VCaP (cell line): ENCODE results near the gene PPM1F.

Experiments
- H3K27ac ChIP-seq: fragments of 450-650 bp; 2 replicates; pipeline ENCODE4 v1.5.1; 2017
- TF ChIP-seq, protein P1 (sequence below): fragments of 450-650 bp; conservative IDR thresholded peaks from 2 replicates; pipeline ENCODE4 v1.5.1; 2017; ENCODE audit warnings: mild to moderate bottlenecking, moderate library complexity

PPM1F gene

DNA sequence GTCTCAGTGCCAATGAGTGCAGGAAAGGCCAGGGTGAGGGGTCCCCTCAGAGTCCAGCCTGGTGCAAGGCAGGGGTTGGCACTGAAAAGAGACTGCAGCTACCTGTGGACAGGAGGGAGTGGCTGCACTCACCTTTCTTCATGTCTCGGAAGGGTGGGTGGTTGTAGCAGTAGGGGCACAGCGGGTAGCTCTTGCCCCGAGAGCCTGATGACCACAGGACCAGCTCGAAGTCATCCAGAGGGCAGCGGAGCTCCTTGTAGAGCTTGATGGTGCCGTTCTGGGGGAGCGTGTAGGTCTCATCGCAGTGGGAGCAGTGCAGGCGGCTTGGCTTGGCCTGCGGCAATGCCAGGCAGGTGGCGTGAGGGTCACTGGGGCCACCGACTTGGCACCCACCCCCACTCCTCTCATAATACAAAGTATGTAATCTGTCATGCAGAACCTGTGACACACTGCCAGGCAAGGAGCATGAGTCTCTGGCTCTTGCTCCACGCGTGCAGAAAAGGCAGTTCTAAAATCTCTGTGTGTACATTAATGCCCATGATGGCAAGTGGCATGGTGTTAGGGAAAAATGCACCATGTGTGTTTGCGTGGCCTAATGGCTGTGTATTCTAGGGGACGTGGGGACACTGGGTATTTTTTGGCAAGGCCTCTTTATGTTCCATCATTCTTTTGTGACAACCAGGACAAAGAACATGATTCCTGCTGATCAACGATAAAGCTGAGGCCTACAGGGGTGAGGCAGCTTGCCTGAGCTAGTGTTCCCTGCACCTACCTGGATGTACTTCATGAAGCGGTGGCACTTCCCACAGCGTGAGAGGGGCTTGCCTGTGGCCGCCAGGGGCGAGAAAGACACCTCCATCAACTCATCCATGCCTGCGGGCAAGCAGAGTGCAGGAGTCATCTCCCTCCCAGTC is 6.0 kb upstream of the PPM1F start:
- TF ChIP-seq, protein P1, sequence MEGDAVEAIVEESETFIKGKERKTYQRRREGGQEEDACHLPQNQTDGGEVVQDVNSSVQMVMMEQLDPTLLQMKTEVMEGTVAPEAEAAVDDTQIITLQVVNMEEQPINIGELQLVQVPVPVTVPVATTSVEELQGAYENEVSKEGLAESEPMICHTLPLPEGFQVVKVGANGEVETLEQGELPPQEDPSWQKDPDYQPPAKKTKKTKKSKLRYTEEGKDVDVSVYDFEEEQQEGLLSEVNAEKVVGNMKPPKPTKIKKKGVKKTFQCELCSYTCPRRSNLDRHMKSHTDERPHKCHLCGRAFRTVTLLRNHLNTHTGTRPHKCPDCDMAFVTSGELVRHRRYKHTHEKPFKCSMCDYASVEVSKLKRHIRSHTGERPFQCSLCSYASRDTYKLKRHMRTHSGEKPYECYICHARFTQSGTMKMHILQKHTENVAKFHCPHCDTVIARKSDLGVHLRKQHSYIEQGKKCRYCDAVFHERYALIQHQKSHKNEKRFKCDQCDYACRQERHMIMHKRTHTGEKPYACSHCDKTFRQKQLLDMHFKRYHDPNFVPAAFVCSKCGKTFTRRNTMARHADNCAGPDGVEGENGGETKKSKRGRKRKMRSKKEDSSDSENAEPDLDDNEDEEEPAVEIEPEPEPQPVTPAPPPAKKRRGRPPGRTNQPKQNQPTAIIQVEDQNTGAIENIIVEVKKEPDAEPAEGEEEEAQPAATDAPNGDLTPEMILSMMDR, result no peak
- no peak overlapping the region for H3K27ac ChIP-seq

DNA sequence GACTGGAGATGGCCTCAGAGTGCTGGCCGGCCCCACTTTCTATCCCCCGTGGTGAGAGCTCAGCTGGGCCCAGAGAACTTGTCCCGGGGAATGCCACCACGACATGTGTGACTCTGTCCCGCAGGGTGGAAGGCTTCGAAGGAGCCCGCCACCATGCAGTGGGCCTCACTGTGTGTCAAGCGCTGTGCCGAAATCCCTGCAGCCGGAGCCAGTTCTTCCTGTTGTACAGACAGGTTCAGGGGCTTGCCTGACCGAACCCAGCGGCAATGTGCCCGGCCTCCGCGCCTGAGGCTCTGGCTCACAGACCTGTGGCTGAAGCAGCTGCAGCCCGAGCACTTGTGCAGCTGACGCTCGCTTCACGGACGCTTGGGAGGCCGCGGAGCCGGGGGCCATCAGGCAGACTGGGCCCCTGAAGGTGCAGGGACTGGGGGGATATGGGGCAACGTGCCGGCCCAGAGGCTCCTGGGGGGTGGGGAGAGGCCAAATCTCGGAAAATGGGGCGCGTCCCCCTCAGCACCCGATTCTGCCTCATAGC is 650 bp downstream of the PPM1F start:
- TF ChIP-seq, protein P1, result no peak
- H3K27ac ChIP-seq, result peak overlapping the region; percentile 71

DNA sequence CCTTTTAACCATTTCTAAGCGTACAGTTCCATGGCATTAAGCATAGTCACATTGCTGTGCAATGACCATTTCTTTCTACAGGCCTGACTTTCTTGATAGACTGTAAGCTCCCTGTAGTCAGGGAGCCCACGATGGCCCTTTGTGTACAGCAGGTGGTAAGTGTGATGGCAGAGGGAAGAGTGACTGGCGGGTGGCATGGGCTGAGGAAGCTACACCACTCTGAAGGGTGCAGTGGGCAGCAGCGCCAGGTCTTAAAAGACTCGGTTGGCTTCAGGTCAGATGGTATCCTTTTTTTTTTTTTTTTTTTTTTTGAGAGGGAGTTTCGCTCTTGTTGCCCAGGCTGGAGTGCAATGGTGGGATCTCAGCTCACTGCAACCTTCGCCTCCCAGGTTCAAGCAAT is 1.6 kb downstream of the PPM1F start:
- no peak overlapping the region for H3K27ac ChIP-seq
- TF ChIP-seq, protein P1, result no peak

DNA sequence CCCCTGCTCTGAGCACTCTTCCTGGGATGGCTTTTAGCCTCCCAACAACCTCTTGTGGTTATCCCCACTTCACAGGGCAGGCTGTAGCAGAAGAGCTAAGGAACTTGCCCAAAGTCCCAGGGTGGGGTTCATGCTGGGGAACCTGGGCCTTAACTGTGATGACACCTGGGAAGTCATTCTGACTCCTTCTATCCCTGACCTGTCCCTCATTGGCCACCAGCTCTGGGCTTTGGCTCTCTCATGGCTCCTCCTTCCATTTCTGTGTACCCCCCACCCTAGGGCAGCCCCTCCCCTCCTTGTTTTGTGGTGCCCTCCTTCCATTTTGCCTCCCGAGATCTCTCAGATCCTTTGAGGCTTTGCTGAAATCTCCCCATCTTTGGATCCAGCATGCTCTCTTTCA is 2.7 kb downstream of the PPM1F start:
- TF ChIP-seq, protein P1, result no peak
- H3K27ac ChIP-seq, result no peak overlapping the region

DNA sequence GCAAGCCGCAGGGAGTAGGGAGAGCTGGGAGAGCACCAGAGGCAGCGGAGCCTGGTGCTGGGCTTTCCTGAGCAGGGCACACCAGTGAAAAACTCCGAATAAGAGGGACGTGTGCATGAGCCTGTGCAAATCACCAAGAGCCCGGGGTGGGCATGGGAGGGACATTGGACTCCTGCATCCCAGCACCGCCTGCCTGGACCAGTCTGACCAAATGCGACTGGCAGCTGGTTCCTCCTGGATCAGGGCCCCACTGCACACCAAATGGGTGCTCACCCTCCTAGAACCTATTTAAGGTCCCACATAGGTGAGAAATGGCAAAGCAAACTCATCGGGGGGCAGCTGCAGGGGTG is 3.1 kb downstream of the PPM1F start:
- H3K27ac ChIP-seq, result no peak overlapping the region
- TF ChIP-seq, protein P1, result no peak

DNA sequence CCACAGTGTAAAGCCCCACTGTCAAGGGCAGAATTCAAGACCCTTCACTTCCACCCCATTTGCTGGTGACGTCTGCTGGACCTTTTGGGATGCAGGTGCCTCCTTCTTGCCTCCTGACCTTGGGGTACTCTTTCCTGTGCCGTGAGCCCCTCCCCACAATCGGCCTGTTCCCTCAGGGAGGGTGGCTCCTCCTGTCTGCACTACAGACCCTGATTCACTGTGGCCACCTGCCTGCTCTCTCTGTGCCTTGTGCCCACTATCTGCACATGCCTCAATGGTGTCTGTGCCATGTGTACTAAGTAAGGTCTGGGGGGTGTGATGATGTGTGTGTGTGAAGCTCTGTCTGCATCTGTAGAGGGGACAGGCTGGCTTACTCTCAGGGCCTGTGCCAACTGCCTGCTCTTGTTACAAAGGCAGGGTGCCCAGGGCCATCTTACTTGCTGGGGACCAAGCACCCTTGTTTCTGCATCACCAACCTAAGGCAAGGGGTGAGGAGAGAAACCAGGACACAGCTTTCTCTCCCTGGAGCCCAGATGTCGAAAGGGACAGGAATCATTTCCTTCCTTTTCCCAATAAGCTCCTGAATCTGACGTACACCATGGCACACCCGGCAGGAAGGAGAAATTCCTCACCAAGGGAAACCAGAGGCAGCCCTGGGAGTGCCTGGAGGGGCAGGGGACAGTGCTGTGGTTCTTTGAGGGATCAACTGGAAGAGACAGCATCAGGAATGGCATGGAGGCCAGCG is 3.7 kb downstream of the PPM1F start:
- TF ChIP-seq, protein P1, result no peak
- H3K27ac ChIP-seq, result no peak overlapping the region

DNA sequence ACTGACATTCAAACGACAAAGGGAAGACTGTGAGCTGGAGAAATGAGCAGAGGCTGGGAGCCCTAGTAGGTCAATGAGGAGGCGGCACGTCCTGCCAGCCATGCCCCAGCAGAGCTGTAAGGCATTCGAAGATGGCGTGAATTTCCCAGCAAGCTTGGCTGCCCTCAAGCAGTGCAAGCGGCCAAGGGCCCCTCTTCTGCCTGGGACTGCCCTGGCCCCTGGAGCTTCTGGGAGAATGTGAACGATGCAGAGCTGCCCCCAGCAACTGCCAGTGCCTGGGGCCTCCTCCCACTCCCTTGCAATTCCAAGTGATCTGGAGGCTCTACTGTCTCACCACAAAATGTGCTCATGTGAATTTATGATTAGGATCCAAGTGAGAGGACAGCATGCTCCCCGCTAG is 4.3 kb downstream of the PPM1F start:
- no peak overlapping the region for H3K27ac ChIP-seq
- TF ChIP-seq, protein P1, result no peak
